A673 (cell line): ENCODE results near the gene ENKD1. TPM values are rescaled to one million over a fixed set of nuclear protein-coding genes. Genes with fewer than 3 reads are reported as not detected.

ENCODE experiments used
- BruUV-seq: library from RNA; stranded (reverse); fragments of 400-500 nt; replicated peaks from 2 replicates; lab custom pipeline; 2021; lab: Mats Ljungman, UMichigan
- CTCF ChIA-PET: fragments of 300-600 bp; sonication (Branson Sonifier 250); formaldehyde crosslinking; loops from one replicate; lab custom pipeline; 2022; ENCODE audit warnings: antibody characterized with exemption; lab: Charles Lee
- POLR2A ChIA-PET: fragments of 300-600 bp; sonication (Branson Sonifier 250); formaldehyde crosslinking; loops from one replicate; lab custom pipeline; 2022; ENCODE audit warnings: antibody characterized with exemption; ENCODE audit not compliant: low non-redundant PET; lab: Charles Lee
- DNase-seq: peaks from one replicate; pipeline ENCODE4 v3.0.0-alpha.2; 2015; ENCODE audit warnings: low spot score
- H3K27ac ChIP-seq: fragments of 200-600 bp; sonication (generic); 2 replicates; pipeline ENCODE4 v1.5.1; 2016; ENCODE audit warnings: mixed run types, low read depth, mild to moderate bottlenecking, mixed read lengths, antibody characterized with exemption, low read length; ENCODE audit not compliant: poor library complexity, severe bottlenecking
- H3K27me3 ChIP-seq: fragments of 200-600 bp; sonication (generic); replicated peaks from 2 replicates; pipeline ENCODE4 v1.6.1; 2017; ENCODE audit warnings: mixed run types, low read depth, mild to moderate bottlenecking, mixed read lengths, antibody characterized with exemption, low read length; ENCODE audit not compliant: insufficient read depth, poor library complexity
- H3K36me3 ChIP-seq: fragments of 200-600 bp; sonication (generic); 2 replicates; pipeline ENCODE4 v1.6.1; 2016; ENCODE audit warnings: mixed run types, mild to moderate bottlenecking, mixed read lengths, antibody characterized with exemption, low read length; ENCODE audit not compliant: insufficient read depth, poor library complexity, severe bottlenecking
- H3K4me1 ChIP-seq: fragments of 200-600 bp; sonication (generic); 2 replicates; pipeline ENCODE4 v1.6.1; 2017; ENCODE audit warnings: mixed run types, mild to moderate bottlenecking, mixed read lengths, antibody characterized with exemption, low read length; ENCODE audit not compliant: insufficient read depth, poor library complexity, severe bottlenecking
- H3K4me3 ChIP-seq: fragments of 200-600 bp; sonication (generic); 2 replicates; pipeline ENCODE4 v1.5.1; 2016; ENCODE audit warnings: low read depth, mixed run types, mild to moderate bottlenecking, mixed read lengths, low read length; ENCODE audit not compliant: poor library complexity, severe bottlenecking
- H3K9me3 ChIP-seq: fragments of 200-600 bp; sonication (generic); 2 replicates; pipeline ENCODE4 v1.6.1; 2016; ENCODE audit warnings: mixed run types, low read depth, mild to moderate bottlenecking, mixed read lengths, antibody characterized with exemption, low read length; ENCODE audit not compliant: poor library complexity, severe bottlenecking
- EZH2 ChIP-seq: fragments of 200-600 bp; sonication (generic); IDR thresholded peaks from 2 replicates; pipeline ENCODE4 v1.6.1; 2017; ENCODE audit warnings: borderline replicate concordance, low read depth, mild to moderate bottlenecking, mixed read lengths, antibody characterized with exemption, low read length; ENCODE audit not compliant: poor library complexity, severe bottlenecking
- intact Hi-C: fragments of 100-400 bp; cut with micrococcal nuclease; formaldehyde crosslinking; loops from one replicate; pipeline ENCODE4 v1.10.0; 2022; ENCODE audit not compliant: unreplicated experiment
- total RNA-seq: library from RNA; stranded (reverse); gene quantifications from 2 replicates; pipeline ENCODE4 v1.2.3, GENCODE V29; 2021
- TF ChIP-seq, protein P1 (sequence below): fragments of 300-800, 200-600 bp; sonication (generic); conservative IDR thresholded peaks from 2 replicates; pipeline ENCODE4 v1.5.1; 2017; ENCODE audit warnings: low read depth, mild to moderate bottlenecking, antibody characterized with exemption, low read length, moderate library complexity, mixed read lengths

The ENKD1 gene
- total RNA-seq, 1 experiment from 2014 or later: 8.5 TPM

DNA sequence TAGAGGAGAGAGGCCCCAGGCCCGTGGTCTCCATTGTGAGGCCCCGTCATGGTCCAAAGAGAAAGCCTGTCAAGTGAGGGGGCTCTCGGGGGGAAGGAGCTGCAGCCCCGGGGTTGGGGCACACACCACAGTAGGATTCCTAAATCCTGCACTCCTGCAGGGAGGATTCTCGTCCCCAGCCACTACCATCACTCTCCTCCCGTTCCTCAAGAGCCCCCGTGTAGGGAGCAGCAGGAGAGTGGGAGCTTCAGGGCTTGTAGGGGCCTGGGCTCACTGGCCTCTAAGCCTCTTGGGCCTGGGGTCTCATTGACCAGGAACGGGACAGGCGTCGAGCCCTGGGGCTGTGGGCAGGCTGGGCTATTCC is 885 bp upstream of the ENKD1 start:
- H3K4me3 ChIP-seq: no peak overlapping the region
- no peak for DNase-seq
- no peaks in the 10 kb centered on the region for H3K27me3 ChIP-seq
- H3K4me1 ChIP-seq: peaks cover 10% of the 10 kb centered on the region
- H3K27ac ChIP-seq: no peak overlapping the region
- H3K36me3 ChIP-seq: no peaks in the 10 kb centered on the region
- BruUV-seq: no TSS peak
- TF ChIP-seq, protein P1, sequence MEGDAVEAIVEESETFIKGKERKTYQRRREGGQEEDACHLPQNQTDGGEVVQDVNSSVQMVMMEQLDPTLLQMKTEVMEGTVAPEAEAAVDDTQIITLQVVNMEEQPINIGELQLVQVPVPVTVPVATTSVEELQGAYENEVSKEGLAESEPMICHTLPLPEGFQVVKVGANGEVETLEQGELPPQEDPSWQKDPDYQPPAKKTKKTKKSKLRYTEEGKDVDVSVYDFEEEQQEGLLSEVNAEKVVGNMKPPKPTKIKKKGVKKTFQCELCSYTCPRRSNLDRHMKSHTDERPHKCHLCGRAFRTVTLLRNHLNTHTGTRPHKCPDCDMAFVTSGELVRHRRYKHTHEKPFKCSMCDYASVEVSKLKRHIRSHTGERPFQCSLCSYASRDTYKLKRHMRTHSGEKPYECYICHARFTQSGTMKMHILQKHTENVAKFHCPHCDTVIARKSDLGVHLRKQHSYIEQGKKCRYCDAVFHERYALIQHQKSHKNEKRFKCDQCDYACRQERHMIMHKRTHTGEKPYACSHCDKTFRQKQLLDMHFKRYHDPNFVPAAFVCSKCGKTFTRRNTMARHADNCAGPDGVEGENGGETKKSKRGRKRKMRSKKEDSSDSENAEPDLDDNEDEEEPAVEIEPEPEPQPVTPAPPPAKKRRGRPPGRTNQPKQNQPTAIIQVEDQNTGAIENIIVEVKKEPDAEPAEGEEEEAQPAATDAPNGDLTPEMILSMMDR: no peak
- TF ChIP-seq EZH2: no peak
- CTCF ChIA-PET: interaction anchor here (1.1 to 3.8 kb wide), 3 partner anchors 121 to 146 kb away, joined by 3 to 22 read pairs (median 19); no protein-coding TSS in a partner anchor
- no peaks in the 10 kb centered on the region for H3K9me3 ChIP-seq
- intact Hi-C loops: loop anchor here (5.0 kb wide), 1 partner anchor 105 kb away; the partner anchor contains the start of gene CTCF
- POLR2A ChIA-PET: no interaction called here

DNA sequence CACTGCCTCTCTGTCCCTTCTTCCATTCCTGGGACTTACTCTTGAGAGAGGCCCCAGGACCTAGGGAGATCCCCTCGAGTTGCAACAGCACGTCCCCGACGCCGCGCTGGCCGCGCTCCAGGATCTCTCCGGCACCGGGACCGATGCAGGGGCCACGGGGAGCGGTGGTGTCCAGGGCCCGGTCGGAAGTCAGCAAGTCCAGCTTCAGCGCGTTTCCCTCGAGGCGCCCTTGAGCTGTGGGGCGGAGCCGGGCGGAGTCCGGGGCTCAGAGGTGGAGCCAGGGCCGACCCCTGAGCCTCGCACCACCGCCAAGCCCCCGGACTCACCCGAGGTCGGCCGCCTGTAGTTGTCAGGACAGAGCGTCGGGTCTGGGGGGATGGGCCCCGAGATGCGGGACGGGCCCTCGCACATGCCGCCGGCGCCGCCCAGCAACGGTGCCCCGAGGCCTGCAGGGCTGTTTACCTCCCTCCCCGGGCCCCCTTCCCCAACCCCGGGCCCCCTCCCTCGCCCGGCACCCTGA is 458 bp downstream of the ENKD1 start:
- intact Hi-C loops: loop anchor here (5.0 kb wide), 1 partner anchor 104 kb away; the partner anchor contains the start of gene CTCF
- Histone ChIP-seq H3K36me3 (no peaks in the 10 kb centered on the region), H3K9me3 (no peaks in the 10 kb centered on the region), H3K27me3 (no peaks in the 10 kb centered on the region), H3K4me1 (peaks cover 14% of the 10 kb centered on the region), H3K4me3 (peak overlapping the region; percentile 59), H3K27ac (peak overlapping the region; percentile 48)
- BruUV-seq: no TSS peak
- CTCF ChIA-PET: no interaction called here
- no peak for DNase-seq
- TF ChIP-seq, protein P1: no peak
- TF ChIP-seq EZH2: no peak
- POLR2A ChIA-PET: no interaction called here

DNA sequence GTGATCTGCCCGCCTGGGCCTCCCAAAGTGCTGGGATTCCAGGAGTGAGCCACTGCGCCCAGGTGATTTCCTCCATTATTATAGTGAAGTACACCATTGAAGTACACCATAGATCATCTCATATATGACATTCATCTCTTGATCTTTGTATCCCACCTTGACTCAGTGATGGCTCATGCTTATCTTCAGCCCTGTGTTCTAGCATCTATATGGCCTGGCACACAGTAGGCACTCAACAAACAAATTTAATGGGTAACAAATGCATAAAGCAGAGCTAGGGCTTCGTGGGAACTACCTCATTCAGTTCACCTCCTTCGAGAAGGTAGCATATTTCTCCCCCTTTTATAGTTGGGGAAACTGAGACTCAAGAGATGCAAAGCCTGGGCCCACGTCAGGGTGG is 952 bp downstream of the ENKD1 start:
- H3K27ac ChIP-seq: peak overlapping the region; percentile 48
- H3K4me3 ChIP-seq: peak overlapping the region; percentile 59
- no TSS peak for BruUV-seq
- peaks cover 16% of the 10 kb centered on the region for H3K4me1 ChIP-seq
- H3K27me3 ChIP-seq: no peaks in the 10 kb centered on the region
- CTCF ChIA-PET: no interaction called here
- POLR2A ChIA-PET: no interaction called here
- H3K36me3 ChIP-seq: no peaks in the 10 kb centered on the region
- TF ChIP-seq EZH2: no peak
- TF ChIP-seq, protein P1: no peak
- H3K9me3 ChIP-seq: no peaks in the 10 kb centered on the region
- intact Hi-C loops: loop anchor here (5.0 kb wide), 1 partner anchor 103 kb away; the partner anchor contains the start of gene CTCF
- no peak for DNase-seq
